Skeletal muscle tissue (tissue), 4 donors: ENCODE measurements around the gene MAML3. TPM values are rescaled to one million over a fixed set of nuclear protein-coding genes. Genes with fewer than 3 reads are reported as not detected.

Experiments
- H3K27ac ChIP-seq: one replicate; pipeline ENCODE4 v1.7.0; 2013; ENCODE audit warnings: mild to moderate bottlenecking, low read depth, low read length, inconsistent platforms
- H3K27me3 ChIP-seq, 3 donors: one replicate each; pipeline ENCODE4 v1.7.0; 2013; ENCODE audit warnings: low read length in 3 of 3; ENCODE audit not compliant: control insufficient read depth in 3 of 3, insufficient read depth in 3 of 3
- H3K36me3 ChIP-seq, 3 donors: one replicate each; pipeline ENCODE4 v1.7.0; 2013; ENCODE audit warnings: low read length in 3 of 3; ENCODE audit not compliant: control insufficient read depth in 3 of 3, insufficient read depth in 3 of 3
- H3K4me1 ChIP-seq, 3 donors: one replicate each; pipeline ENCODE4 v1.7.0; 2013; ENCODE audit warnings: low read length in 3 of 3, mild to moderate bottlenecking in 3 of 3; ENCODE audit not compliant: control insufficient read depth in 3 of 3, insufficient read depth in 3 of 3
- H3K4me3 ChIP-seq, 3 donors: one replicate each; pipeline ENCODE4 v1.7.0; 2013; ENCODE audit warnings: low read length in 3 of 3
- H3K9ac ChIP-seq, 3 donors: one replicate each; pipeline ENCODE4 v1.7.0; 2013; ENCODE audit warnings: low read length in 3 of 3, mild to moderate bottlenecking in 3 of 3, moderate library complexity in 2 of 3, low read depth in 1 of 3
- H3K9me3 ChIP-seq, 3 donors: one replicate each; pipeline ENCODE4 v1.7.0; 2013; ENCODE audit warnings: low read length in 3 of 3; ENCODE audit not compliant: control insufficient read depth in 3 of 3
- total RNA-seq: library from RNA; depleted of rRNA; stranded (reverse); fragments of >200 nt; gene quantifications from one replicate; pipeline ENCODE4 v1.2.3, GENCODE V29; 2014
- donor health status: Osteomylitis.

Gene MAML3
- total RNA-seq, 1 donor from 2014 or later = 3.1 TPM

GRCh38 chr4:139746431-139747171 is 407.4 kb downstream of the MAML3 start:
- no peak overlapping the region for H3K4me3 ChIP-seq
- no peak overlapping the region for H3K27ac ChIP-seq
- H3K27me3 ChIP-seq = no peaks in the 10 kb centered on the region
- H3K4me1 ChIP-seq = peaks cover 0 to 5% (median 0%) of the 10 kb centered on the region in 3 donors
- H3K9ac ChIP-seq = no peak overlapping the region
- H3K36me3 ChIP-seq = no peaks in the 10 kb centered on the region
- no peaks in the 10 kb centered on the region for H3K9me3 ChIP-seq

- Histone ChIP-seq H3K27me3 (no peaks in the 10 kb centered on the region), H3K4me1 (peaks cover 9 to 17% (median 11%) of the 10 kb centered on the region in 3 donors)
These were observed 408.8 kb downstream of the MAML3 start for GRCh38 chr4:139745111-139745639.

GRCh38 chr4:139744232-139744631 is 409.8 kb downstream of the MAML3 start:
- Histone ChIP-seq H3K4me3 (no peak overlapping the region), H3K9ac (no peak overlapping the region), H3K4me1 (peaks cover 16 to 23% (median 17%) of the 10 kb centered on the region in 3 donors), H3K36me3 (no peaks in the 10 kb centered on the region), H3K9me3 (no peaks in the 10 kb centered on the region), H3K27ac (no peak overlapping the region), H3K27me3 (no peaks in the 10 kb centered on the region)

More at GRCh38 chr4:139745111-139745639, 408.8 kb downstream of the MAML3 start:
- H3K9me3 ChIP-seq = no peaks in the 10 kb centered on the region
- no peak overlapping the region for H3K4me3 ChIP-seq
- H3K9ac ChIP-seq = peak overlapping the region in 1 of 3 donors; percentile 33
- no peak overlapping the region for H3K27ac ChIP-seq
- no peaks in the 10 kb centered on the region for H3K36me3 ChIP-seq

- peaks cover 18 to 29% (median 21%) of the 10 kb centered on the region in 3 donors for H3K4me1 ChIP-seq
- no peaks in the 10 kb centered on the region for H3K9me3 ChIP-seq
- no peaks in the 10 kb centered on the region for H3K36me3 ChIP-seq
- H3K27me3 ChIP-seq = no peaks in the 10 kb centered on the region
- H3K9ac ChIP-seq = no peak overlapping the region
- no peak overlapping the region for H3K4me3 ChIP-seq
- no peak overlapping the region for H3K27ac ChIP-seq
These were observed 411.0 kb downstream of the MAML3 start for GRCh38 chr4:139743027-139743426.

GRCh38 chr4:139740531-139741041 is 413.4 kb downstream of the MAML3 start:
- Histone ChIP-seq H3K4me3 (peak overlapping the region; percentile 42 to 70 (median 55)), H3K27me3 (no peaks in the 10 kb centered on the region), H3K4me1 (peaks cover 21 to 37% (median 21%) of the 10 kb centered on the region in 3 donors), H3K9me3 (no peaks in the 10 kb centered on the region), H3K36me3 (no peaks in the 10 kb centered on the region), H3K27ac (peak overlapping the region; percentile 95), H3K9ac (peak overlapping the region; percentile 71 to 81 (median 79))

GRCh38 chr4:139740121-139740520 is 413.9 kb downstream of the MAML3 start:
- H3K27me3 ChIP-seq = no peaks in the 10 kb centered on the region
- H3K36me3 ChIP-seq = no peaks in the 10 kb centered on the region
- H3K9me3 ChIP-seq = no peaks in the 10 kb centered on the region
- H3K4me3 ChIP-seq = peak overlapping the region; percentile 42 to 70 (median 46)
- H3K9ac ChIP-seq = peak overlapping the region; percentile 71 to 81 (median 79)
- H3K4me1 ChIP-seq = peaks cover 21 to 40% (median 21%) of the 10 kb centered on the region in 3 donors
- peak overlapping the region; percentile 95 for H3K27ac ChIP-seq

- H3K27ac ChIP-seq = peak overlapping the region; percentile 95
These were observed 415.0 kb downstream of the MAML3 start for GRCh38 chr4:139738846-139739613.

GRCh38 chr4:139736661-139737060 is 417.3 kb downstream of the MAML3 start:
- H3K4me3 ChIP-seq = no peak overlapping the region
- no peaks in the 10 kb centered on the region for H3K36me3 ChIP-seq
- H3K9me3 ChIP-seq = no peaks in the 10 kb centered on the region
- H3K4me1 ChIP-seq = peaks cover 30 to 45% (median 30%) of the 10 kb centered on the region in 3 donors
- no peak overlapping the region for H3K9ac ChIP-seq
- no peaks in the 10 kb centered on the region for H3K27me3 ChIP-seq
- peak overlapping the region; percentile 62 for H3K27ac ChIP-seq

More at GRCh38 chr4:139738846-139739613, 415.0 kb downstream of the MAML3 start:
- no peak overlapping the region for H3K4me3 ChIP-seq
- no peak overlapping the region for H3K9ac ChIP-seq
- H3K36me3 ChIP-seq = no peaks in the 10 kb centered on the region
- H3K27me3 ChIP-seq = no peaks in the 10 kb centered on the region
- no peaks in the 10 kb centered on the region for H3K9me3 ChIP-seq
- peaks cover 27 to 46% (median 28%) of the 10 kb centered on the region in 3 donors for H3K4me1 ChIP-seq

GRCh38 chr4:139736274-139736660 is 417.7 kb downstream of the MAML3 start:
- H3K36me3 ChIP-seq = no peaks in the 10 kb centered on the region
- no peak overlapping the region for H3K4me3 ChIP-seq
- no peak overlapping the region for H3K9ac ChIP-seq
- H3K4me1 ChIP-seq = peaks cover 29 to 44% (median 30%) of the 10 kb centered on the region in 3 donors
- no peaks in the 10 kb centered on the region for H3K9me3 ChIP-seq
- H3K27ac ChIP-seq = peak overlapping the region; percentile 62
- H3K27me3 ChIP-seq = no peaks in the 10 kb centered on the region
